Heart left ventricle (tissue), 16 donors: ENCODE measurements around the gene TMEM47. TPM values are rescaled to one million over a fixed set of nuclear protein-coding genes. Genes with fewer than 3 reads are reported as not detected.

ENCODE experiments used
- ATAC-seq, 4 donors: fragments of 200-7000 bp; cut with Tn5 transposase; one replicate each; pipeline ENCODE4 v1.9.1; 2020 to 2022; ENCODE audit warnings: moderate library complexity in 4 of 4, mild to moderate bottlenecking in 3 of 4, moderate number of reproducible peaks in 1 of 4
- DNase-seq, 5 donors: peaks; one replicate each; pipeline ENCODE4 v3.0.0-alpha.2; 2020
- H3K27ac ChIP-seq, 12 donors: fragments of 200-600 bp; sonication (generic) in 4 of 12; one replicate each; pipeline versions ENCODE4 v1.5.0 to v1.8.0; 2016 to 2022; ENCODE audit warnings: mild to moderate bottlenecking in 2 of 12
- H3K27me3 ChIP-seq, 9 donors: fragments of 200-600 bp; sonication (generic) in 2 of 9; one replicate each; pipeline versions ENCODE4 v1.5.1 to v1.8.0; 2016 to 2022; ENCODE audit warnings: mild to moderate bottlenecking in 3 of 9
- H3K36me3 ChIP-seq, 9 donors: fragments of 200-600 bp; sonication (generic) in 2 of 9; one replicate each; pipeline versions ENCODE4 v1.5.0 to v1.8.0; 2018 to 2022; ENCODE audit warnings: mild to moderate bottlenecking in 2 of 9
- H3K4me1 ChIP-seq, 12 donors: fragments of 200-600 bp; sonication (generic) in 4 of 12; one replicate each; pipeline versions ENCODE4 v1.5.0 to v1.8.0; 2016 to 2022; ENCODE audit warnings: mild to moderate bottlenecking in 3 of 12
- H3K4me3 ChIP-seq, 12 donors: fragments of 200-600 bp; sonication (generic) in 4 of 12; one replicate each; pipeline versions ENCODE4 v1.5.0 to v1.8.0; 2017 to 2022; ENCODE audit warnings: mild to moderate bottlenecking in 9 of 12, moderate library complexity in 4 of 12
- H3K9me3 ChIP-seq, 12 donors: fragments of 200-600 bp; sonication (generic) in 4 of 12; one replicate each; pipeline versions ENCODE4 v1.5.0 to v1.8.0; 2016 to 2022; ENCODE audit warnings: mild to moderate bottlenecking in 1 of 12
- POLR2A ChIP-seq, 2 donors: fragments of 450-650 bp; IDR thresholded peaks; one replicate each; pipeline ENCODE4 v1.6.1; 2017; ENCODE audit warnings: antibody characterized with exemption in 2 of 2, mild to moderate bottlenecking in 2 of 2, moderate library complexity in 2 of 2
- WGBS, 4 donors: extraction: QIAGEN DNeasy Blood & Tissue Kit in 2 of 4; methylation state at CpG; one replicate each; pipeline versions ENCODE4 v1.1.5 to v1.1.7; 2013 to 2018; 5-methylcytosine and 5-hydroxymethylcytosine counted together
- intact Hi-C, 10 donors: fragments of 100-400 bp; cut with DNase I; formaldehyde crosslinking; loops; one replicate each; pipeline versions ENCODE4 v1.11.1 to v1.14.2; 2022
- long read RNA-seq, 3 donors: library from polyadenylated mRNA; unstranded; transcript quantifications; one replicate each; pipeline ENCODE4 v2.0.0, GENCODE V29; 2020 to 2021
- polyA plus RNA-seq, 2 donors: library from polyadenylated mRNA; stranded (reverse); fragments of 200-250 nt; gene quantifications; one replicate each; pipeline ENCODE4 v1.2.3, GENCODE V29; 2013
- total RNA-seq, 9 donors: library from RNA; depleted of rRNA in 2 of 9; stranded (reverse); fragments of >200 nt in 2 of 9; fragmentation: NEBNext Ultra II Directional in 3 of 9; extraction: Animal tissue kit (Norgen Biotek cat#: 25700) in 3 of 9; gene quantifications; one replicate each; pipeline versions ENCODE4 v1.1.0 to v1.2.4, GENCODE V29; 2016 to 2023
- TF ChIP-seq, protein P1 (sequence below), 12 donors: fragments of 200-600 bp; sonication (generic) in 4 of 12; IDR thresholded peaks; one replicate each; pipeline versions ENCODE4 v1.5.0 to v1.8.0; 2018 to 2022; ENCODE audit warnings: antibody characterized with exemption in 12 of 12, mild to moderate bottlenecking in 5 of 12
- donor health status: ischemic (EF 13 %, LVEDD 7.1; RV severe dilation, severe dysfunction).
- donor health status: healthy with polysubstance abuse.
- donor health status: DM: no; HTN: yes; CAD: no.
- donor health status: DM: no; HTN: no; CAD: no.
- donor health status: ischemic (EF 25% LVEDD 6.9; RV normal size, moderate dysfunction).
- donor health status: ischemic (EF 25% LVEDD 5.7; RV mildly dilated, moderate dysfunction).
- donor health status: healthy.
- donor health status: DM: yes; HTN: yes; CAD: no.
- donor health status: ischemic (EF 35%, LVEDD 5.7; RV mildly dilated, moderate dysfunction).
- donor health status: nonischemic (EF 11% LVEDD 7.7; RV severe dilation, severe dysfunction).
- donor health status: DM: yes; HTN: yes; CAD: no.
- donor health status: PGD.
- donor health status: ischemic (EF 29% LVEDD 5.4; RV normal size, mild dysfunction).
- donor health status: nonischemic (EF 23%, LVEDD 6.1; RV moderate dilation, normal function).

TMEM47 gene
- total RNA-seq (10 to 100 TPM; 28.8 to 47.5 (median 36.2) TPM), polyA plus RNA-seq (10 to 100 TPM; 14.0 to 25.9 TPM)
- long read RNA-seq, donor 1, full-length matches to known transcripts, result 59 of 69 reads
- long read RNA-seq, donor 1, partial matches to known transcripts, result 1 of 69 reads
- long read RNA-seq, donor 1, other reads (novel, unspliced or antisense), result 9 of 69 reads
- long read RNA-seq, donor 2, full-length matches to known transcripts, result 21 of 36 reads
- long read RNA-seq, donor 2, partial matches to known transcripts, result 0 of 36 reads
- long read RNA-seq, donor 2, other reads (novel, unspliced or antisense), result 15 of 36 reads
- long read RNA-seq, donor 3, full-length matches to known transcripts, result 84 of 94 reads
- long read RNA-seq, donor 3, partial matches to known transcripts, result 0 of 94 reads
- long read RNA-seq, donor 3, other reads (novel, unspliced or antisense), result 10 of 94 reads

DNA sequence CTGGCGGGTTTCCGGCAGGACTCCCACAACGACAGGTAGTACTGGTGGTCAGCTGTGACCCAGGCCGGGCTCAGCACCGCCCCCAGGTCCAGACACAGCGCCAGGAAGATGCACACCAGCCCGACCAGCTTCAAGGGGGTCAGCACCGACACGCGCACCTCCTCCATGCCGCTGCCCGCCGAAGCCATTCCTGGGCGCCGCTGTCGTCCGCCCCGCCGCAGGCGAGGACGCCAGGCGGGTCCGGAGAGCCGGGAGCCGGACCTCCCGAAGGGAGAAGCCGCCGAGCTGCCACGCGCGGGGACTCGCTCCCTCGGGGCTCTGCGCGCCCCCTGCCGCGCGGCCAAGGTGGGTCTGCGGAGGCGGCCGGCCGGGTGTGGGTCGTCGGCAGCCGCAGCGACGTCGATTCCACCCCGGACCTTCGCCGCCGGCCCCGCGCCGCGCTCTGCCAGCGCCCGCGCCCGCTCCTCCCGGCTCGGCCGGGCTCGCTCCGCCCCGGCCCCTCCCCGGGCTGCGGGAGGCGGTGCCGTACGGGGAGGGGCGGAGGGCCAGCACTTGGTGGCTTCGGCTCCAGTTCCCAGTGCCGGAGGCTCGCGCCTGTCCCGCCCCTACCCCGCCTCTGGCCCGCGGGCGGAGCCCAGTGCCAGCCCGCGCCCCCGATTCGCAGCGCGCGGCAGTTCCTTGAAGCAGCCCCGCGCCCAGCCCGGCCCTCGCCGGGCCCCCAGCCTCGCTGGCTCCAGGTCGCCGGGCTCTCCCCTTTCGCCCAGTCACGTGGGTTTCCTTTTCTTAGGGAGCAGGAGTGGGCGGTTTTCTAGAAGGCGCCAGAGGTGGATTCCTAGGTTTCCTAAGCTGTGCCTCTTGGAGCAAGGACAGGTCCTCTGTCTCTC is at the start of gene TMEM47:
Gene TMEM47, minus strand, starts transcription at position 444 of the 884 bp plus-strand sequence. Its CDS starts 256 bp downstream, at position 188.
- H3K4me1 ChIP-seq, result peaks cover 0 to 10% (median 0%) of the 10 kb centered on the region in 12 donors
- peaks cover 0 to 11% (median 0%) of the 10 kb centered on the region in 9 donors for H3K27me3 ChIP-seq
- 0 to 14% (median 7%) methylated on average over 40 to 100 of the region's 100 CpGs for WGBS, 4 donors
- H3K36me3 ChIP-seq, result no peaks in the 10 kb centered on the region
- H3K9me3 ChIP-seq, result no peaks in the 10 kb centered on the region
- ATAC-seq (peak; percentile 95 to 99 (median 98)), DNase-seq (peak; percentile 78 to 81 (median 79))
- intact Hi-C loops, result loop anchor here in 1 of 10 donors (10.0 kb wide), 1 partner anchor 72 kb away; no protein-coding TSS in a partner anchor
- peak; percentile 32 to 87 for TF ChIP-seq POLR2A (IDR thresholded peaks at IDR 0.05)
- TF ChIP-seq, protein P1, sequence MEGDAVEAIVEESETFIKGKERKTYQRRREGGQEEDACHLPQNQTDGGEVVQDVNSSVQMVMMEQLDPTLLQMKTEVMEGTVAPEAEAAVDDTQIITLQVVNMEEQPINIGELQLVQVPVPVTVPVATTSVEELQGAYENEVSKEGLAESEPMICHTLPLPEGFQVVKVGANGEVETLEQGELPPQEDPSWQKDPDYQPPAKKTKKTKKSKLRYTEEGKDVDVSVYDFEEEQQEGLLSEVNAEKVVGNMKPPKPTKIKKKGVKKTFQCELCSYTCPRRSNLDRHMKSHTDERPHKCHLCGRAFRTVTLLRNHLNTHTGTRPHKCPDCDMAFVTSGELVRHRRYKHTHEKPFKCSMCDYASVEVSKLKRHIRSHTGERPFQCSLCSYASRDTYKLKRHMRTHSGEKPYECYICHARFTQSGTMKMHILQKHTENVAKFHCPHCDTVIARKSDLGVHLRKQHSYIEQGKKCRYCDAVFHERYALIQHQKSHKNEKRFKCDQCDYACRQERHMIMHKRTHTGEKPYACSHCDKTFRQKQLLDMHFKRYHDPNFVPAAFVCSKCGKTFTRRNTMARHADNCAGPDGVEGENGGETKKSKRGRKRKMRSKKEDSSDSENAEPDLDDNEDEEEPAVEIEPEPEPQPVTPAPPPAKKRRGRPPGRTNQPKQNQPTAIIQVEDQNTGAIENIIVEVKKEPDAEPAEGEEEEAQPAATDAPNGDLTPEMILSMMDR (IDR thresholded peaks at IDR 0.05), result peak in 1 of 12 donors; percentile 7
- H3K27ac ChIP-seq, result peak within 1 kb of the TSS; percentile 57 to 89 (median 82)
- peak within 1 kb of the TSS; percentile 26 to 94 (median 68) for H3K4me3 ChIP-seq

DNA sequence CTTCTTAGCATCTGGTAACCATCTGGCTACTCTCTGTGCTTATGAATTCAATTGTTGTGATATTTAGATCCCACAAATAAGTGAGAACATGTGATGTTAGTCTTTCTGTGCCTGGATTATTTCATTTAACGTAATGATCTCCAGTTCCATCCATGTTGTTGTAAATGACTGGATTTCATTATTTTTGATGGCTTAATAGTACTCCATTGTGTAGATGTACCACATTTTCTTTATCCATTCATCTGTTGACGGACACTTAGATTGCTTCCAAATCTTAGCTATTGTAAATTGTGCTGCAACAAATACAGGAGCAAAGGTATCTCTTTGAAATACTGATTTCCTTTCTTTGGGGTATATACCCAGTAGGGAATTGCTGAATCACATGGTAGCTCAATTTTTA is 30.0 kb upstream of the TMEM47 start:
- Histone ChIP-seq H3K4me3 (no peak overlapping the region), H3K27me3 (no peaks in the 10 kb centered on the region), H3K4me1 (no peaks in the 10 kb centered on the region), H3K36me3 (no peaks in the 10 kb centered on the region), H3K9me3 (peaks cover 0 to 18% (median 0%) of the 10 kb centered on the region in 12 donors), H3K27ac (no peak overlapping the region)
- ATAC-seq (no peak), DNase-seq (no peak)
- intact Hi-C loops, result no loop called here
- TF ChIP-seq, protein P1 (IDR thresholded peaks at IDR 0.05), result no peak
- no peak for TF ChIP-seq POLR2A (IDR thresholded peaks at IDR 0.05)
- 52 to 74% (median 63%) methylated on average over 2 of the region's 2 CpGs for WGBS, 4 donors

DNA sequence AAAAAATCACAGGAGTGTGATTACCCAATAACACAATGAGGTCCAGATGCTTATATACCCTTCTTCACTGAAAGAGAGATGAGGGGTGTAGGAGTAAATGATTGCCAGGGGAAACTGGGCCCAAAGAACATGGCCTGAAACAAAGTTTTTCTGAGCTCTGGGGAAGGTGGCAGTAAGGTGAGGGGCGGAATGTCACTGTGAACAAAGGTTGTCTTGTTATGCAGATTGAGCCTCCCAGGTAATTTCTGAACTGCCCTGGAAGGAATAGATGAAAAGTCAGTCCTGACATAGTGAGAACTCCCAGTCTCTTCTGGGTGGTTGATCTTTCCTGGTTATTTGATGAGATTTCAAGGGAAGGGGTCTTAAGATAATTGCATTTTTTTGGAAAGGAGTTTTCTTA is 2.5 kb upstream of the TMEM47 start:
- no peak overlapping the region for H3K27ac ChIP-seq
- no peak for DNase-seq
- TF ChIP-seq, protein P1 (IDR thresholded peaks at IDR 0.05), result no peak
- no peak for TF ChIP-seq POLR2A (IDR thresholded peaks at IDR 0.05)
- H3K9me3 ChIP-seq, result no peaks in the 10 kb centered on the region
- no peaks in the 10 kb centered on the region for H3K36me3 ChIP-seq
- 50 to 97% (median 85%) methylated on average over 1 of the region's 1 CpG for WGBS, 4 donors
- no peak for ATAC-seq
- peaks cover 0 to 11% (median 0%) of the 10 kb centered on the region in 9 donors for H3K27me3 ChIP-seq
- intact Hi-C loops, result loop anchor here in 1 of 10 donors (10.0 kb wide), 1 partner anchor 75 kb away; no protein-coding TSS in a partner anchor
- no peaks in the 10 kb centered on the region for H3K4me1 ChIP-seq
- no peak overlapping the region for H3K4me3 ChIP-seq
